ENCODE results near the gene PPP6R3.

The PPP6R3 gene

DNA sequence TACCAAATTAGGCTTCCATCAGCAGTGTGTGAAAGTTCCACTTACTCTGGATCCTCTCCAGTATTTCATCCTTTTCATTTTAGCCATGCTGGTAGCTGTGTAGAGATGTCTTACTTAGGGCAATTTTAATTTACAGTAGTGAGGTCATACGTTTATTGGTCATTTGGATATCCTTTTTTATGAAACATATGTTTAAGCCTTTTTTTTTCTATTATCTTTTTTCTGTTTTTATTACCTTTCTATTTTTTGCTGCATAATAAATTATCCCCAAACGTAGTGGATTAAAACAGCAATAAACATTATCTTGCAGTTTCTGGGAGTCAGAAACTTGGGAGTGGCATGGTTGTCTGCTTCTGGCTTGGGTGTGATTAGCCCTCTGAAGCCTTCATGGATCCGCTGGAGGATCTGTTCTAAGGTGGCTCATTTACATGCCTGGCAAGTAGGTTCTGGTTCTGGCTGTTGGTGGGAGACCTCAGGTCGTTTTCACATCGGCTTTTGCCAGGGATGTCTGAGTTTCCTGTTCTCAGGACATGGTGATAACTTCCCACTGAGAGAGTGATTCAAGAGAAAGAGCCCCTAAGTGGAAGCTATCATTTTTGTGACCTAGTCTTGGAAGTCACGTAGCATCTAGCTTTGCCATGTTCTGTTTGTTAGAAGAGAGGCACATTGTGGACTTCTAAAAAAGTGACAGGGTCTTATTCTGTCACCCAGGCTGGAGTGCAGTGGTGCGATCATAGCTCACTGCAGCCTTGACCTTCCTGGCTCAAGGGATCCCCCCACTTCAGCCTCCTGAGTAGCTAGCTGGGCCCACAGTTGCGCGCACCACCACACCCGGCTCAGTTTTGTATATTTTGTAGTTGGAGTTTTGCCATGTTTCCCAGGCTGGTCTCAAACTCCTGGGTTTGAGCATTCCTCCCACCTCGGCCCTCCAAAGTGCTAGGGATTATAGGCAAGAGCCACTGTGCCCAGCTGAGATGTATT is 38.6 kb downstream of the PPP6R3 start:
- no peak for DNase-seq

- DNase-seq: no peak
Measured at GRCh38 chr11:68500206-68500605, 39.7 kb downstream of the PPP6R3 start.

DNA sequence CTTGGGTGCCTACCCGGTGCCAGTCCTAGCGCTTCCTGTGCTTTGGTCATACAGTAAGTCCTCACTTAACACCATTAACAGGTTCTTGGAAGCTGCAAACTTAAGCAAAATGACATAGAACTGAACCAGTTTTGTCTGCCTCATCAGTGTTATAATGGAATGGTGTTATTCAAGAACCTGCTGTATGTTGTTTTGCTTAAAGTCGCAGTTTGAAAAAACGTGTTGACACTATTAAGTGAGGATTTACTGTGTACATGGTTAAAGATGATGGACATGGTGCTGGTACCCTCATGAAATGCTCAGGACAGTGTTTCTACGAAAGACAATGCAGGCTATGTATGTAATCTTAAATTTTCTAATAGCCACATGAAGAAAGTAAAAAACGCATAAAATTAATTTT is 41.3 kb downstream of the PPP6R3 start:
- no peak for DNase-seq

GRCh38 chr11:68503251-68503687 is 42.7 kb downstream of the PPP6R3 start:
- no peak for DNase-seq

- DNase-seq: no peak
Measured at GRCh38 chr11:68503792-68504191, 43.2 kb downstream of the PPP6R3 start.

GRCh38 chr11:68504432-68505066 is 44.0 kb downstream of the PPP6R3 start:
- no peak for DNase-seq

DNA sequence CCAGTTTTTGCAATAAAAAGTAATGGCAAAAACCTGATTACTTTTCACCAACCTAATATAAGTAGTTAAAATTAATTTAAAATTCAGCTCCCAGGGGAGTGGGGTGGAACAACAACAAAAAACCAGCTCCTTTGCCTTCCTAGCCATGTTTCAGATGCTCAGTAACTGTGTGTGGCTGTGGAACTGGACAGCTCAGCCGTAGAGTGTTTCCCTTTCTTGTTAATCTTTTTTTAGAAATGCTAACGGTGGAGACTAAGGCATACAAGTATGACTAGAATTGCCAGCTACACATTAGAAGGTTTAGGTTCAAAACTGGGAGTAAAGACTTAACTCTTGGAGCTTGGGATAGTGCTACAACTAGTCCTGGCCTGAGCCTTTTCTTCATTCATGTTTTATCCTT is 45.0 kb downstream of the PPP6R3 start:
- no peak for DNase-seq

- no peak for DNase-seq
Measured at GRCh38 chr11:68506908-68507307, 46.4 kb downstream of the PPP6R3 start.

DNA sequence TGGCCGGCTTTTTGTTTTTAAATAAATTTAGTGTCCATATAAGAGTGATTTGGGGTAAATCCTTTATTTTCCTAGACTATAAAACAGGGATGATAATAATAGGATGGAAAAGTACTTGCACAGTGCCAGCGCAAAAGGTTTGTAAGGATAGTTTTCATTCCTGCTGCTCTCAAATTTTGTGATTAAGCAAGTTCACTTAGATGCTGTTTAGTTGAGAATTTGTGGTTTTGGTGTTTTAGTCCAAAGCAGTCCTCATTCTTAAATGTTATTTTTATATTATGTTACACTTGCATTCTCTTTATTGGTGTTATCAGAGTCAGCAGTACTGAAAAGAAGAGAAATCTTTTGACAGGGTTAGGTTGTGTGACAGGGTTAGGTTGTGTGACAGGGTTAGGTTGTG is 47.9 kb downstream of the PPP6R3 start:
- no peak for DNase-seq

- no peak for DNase-seq
Measured at GRCh38 chr11:68509066-68509465, 48.5 kb downstream of the PPP6R3 start.

DNA sequence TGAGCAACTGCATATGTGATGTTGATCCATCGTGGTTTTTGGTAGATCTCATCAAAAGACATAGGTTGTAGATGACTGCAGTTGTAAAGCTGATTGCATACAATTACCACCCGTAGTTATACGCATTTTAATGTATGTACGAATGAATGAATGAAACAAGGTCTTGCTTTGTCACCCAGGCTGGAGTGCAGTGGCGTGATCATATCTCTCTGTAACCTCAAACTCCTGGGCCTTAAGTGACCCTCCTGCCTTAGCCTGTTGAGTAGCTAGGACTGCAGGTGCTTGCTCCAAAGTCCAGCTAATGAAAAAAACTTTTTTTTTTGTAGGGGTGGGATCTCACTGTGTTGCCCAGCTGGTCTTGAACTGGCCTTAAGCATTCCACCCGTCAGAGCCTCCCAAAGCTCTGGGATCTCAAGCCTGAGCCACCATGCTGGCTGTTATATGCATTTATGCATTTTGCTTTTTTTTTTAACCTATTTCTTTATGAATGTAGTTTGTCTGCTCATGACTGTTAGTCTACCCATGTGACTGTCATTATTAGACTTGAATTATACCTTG is 53.5 kb downstream of the PPP6R3 start:
- no peak for DNase-seq

DNA sequence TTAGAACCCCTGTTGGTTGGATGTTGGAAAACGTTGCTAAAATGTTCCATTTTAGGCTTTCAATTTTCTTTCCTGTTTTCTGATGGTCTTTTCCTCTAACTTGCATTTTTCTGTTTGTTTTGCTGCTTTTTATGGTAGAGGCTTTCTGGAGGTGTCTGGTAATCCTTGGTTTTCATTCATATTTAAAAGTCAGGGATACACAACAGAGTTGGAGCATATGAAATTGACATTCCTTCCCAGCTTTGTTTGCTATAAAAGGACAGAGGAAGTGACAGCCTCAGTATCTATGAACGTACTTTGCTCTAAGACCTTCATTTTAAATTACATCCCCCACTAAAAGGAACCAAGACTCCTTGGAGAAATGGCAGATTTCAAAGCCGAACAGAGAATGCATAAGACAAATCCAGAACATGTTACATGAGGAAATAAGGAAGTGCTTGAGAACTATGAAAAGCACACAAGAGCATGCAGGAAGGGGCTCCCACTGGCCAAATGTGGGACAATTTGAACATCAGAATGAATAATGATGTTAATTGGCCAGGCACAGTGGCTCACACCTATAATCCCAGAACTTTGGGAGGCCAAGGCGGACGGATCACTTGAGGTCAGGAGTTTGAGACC is 56.7 kb downstream of the PPP6R3 start:
- DNase-seq: no peak

DNA sequence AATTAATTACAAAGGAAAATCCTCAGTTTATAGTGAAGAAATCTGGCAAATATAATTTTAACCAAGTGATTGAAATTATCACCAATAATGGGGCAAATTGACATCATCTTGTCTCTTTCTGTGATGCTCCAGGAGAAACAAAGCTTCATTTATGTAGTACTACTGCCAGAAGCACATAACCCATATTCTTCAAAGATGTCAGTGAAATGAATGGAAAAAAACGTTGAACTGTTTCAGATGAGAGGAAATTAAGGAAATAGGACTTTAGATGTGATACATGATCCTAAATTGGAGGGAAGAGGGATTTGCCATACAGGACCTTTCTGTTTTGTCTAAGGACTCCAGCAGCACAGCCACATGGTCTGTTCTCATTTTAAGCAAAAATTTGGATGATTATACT is 57.6 kb downstream of the PPP6R3 start:
- DNase-seq: no peak

- DNase-seq: no peak
Measured at GRCh38 chr11:68521969-68522652, 61.6 kb downstream of the PPP6R3 start.

GRCh38 chr11:68523033-68523432 is 62.5 kb downstream of the PPP6R3 start:
- DNase-seq: no peak

DNA sequence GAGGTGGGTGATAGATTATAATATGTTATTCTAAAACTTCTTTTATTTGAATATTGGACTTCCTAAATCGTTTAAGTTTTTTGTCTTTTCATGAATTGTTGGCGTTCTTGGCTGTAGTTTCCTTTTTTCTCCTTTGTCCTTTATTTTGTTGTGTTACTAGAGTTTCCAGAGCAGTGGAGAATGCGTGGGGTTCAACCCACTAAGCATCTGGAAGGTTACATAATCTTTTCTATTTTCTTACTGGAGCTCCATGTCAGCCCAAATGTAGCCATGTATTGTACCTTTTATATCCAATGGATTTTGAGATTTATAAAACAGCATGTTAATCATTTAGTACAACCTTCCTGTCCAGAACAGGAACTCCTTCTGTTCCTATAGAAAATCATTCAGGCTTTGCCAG is 63.2 kb downstream of the PPP6R3 start:
- DNase-seq: no peak

DNA sequence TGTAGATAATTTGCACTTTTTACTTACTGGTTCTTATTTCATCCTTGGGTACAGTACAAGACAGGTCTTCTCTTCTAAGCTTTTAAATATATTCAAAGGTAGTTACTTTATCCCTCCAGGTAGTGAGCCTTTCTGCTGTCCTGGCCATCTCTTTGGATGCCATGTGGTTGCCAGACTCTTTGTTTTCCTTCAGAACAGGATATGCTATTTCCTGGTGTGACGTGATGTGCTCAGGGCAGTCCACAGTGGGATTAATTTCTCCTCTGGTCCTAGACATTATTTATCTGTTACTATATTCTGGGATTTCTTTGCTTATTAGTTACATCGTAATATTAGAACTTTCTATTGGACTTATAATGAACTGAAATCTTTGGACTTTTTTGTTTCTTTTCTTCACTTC is 63.7 kb downstream of the PPP6R3 start:
- DNase-seq: no peak

GRCh38 chr11:68524681-68525080 is 64.1 kb downstream of the PPP6R3 start:
- no peak for DNase-seq

GRCh38 chr11:68525336-68525735 is 64.8 kb downstream of the PPP6R3 start:
- DNase-seq: no peak

GRCh38 chr11:68525930-68526329 is 65.4 kb downstream of the PPP6R3 start:
- DNase-seq: no peak

- no peak for DNase-seq
Measured at GRCh38 chr11:68527585-68527984, 67.0 kb downstream of the PPP6R3 start.

- DNase-seq: no peak
Measured at GRCh38 chr11:68528630-68529029, 68.1 kb downstream of the PPP6R3 start.
